D721Med (cell line): ENCODE results near the gene TACC3.

ENCODE experiments used
- DNase-seq: peaks from one replicate; pipeline ENCODE4 v3.0.0; 2011; ENCODE audit warnings: low spot score; ENCODE audit not compliant: insufficient read length
- FAIRE-seq: peaks from 2 replicates; lab custom pipeline; 2011; peaks lifted over from hg19 to GRCh38; lab: Jason Lieb, UNC
- CTCF ChIP-seq: IDR thresholded peaks from 2 replicates; pipeline ENCODE4 v1.5.1; 2012; ENCODE audit warnings: mild to moderate bottlenecking, control low read depth; ENCODE audit not compliant: insufficient read depth; ENCODE audit errors: missing control alignments

The TACC3 gene

DNA sequence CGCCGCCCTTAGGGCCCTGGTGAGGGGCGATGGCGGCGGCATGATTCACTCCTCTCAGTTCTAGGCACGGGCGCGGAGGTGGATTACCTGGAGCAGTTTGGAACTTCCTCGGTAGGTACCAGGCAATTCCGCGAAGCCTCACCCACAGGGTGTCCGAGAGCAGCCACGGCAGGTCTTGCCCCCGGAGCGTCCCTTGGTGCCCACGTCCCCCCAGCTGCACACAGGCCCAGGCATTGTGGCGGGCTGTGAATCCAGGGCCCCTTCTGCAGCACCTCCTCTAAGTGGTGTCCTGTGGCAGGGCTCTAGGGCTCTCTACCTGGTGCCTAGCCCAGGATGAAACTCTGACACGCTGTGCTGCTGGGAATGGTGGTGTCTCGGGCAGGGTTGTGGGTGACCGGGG lies 13.9 kb downstream of the TACC3 start:
- no peak for TF ChIP-seq CTCF
- FAIRE-seq: no peak
- DNase-seq: no peak

- no peak for TF ChIP-seq CTCF
- DNase-seq (no peak), FAIRE-seq (no peak)
Observed at GRCh38 chr4:1736812-1737211, 15.5 kb downstream of the TACC3 start.

DNA sequence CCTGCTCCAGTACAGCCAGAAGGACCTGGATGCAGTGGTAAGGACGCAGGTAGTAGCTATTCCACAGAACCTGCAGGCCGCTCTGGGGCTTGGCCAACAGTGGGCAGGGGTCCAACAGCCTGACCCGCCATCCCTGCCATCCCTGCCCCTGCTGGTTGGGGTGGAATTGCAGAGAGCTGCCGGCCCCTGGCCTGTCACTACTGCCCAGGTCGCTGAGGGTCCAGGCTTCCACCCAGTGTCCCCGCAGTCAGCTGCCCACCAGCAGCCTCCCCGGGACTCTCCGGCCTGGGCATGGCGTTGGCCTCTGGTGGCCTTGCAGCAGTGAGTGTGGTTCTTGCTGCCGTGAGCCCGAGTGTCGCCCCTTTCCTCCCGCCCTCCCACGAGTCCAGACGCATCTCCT lies 16.3 kb downstream of the TACC3 start:
- DNase-seq (no peak), FAIRE-seq (no peak)
- no peak for TF ChIP-seq CTCF

DNA sequence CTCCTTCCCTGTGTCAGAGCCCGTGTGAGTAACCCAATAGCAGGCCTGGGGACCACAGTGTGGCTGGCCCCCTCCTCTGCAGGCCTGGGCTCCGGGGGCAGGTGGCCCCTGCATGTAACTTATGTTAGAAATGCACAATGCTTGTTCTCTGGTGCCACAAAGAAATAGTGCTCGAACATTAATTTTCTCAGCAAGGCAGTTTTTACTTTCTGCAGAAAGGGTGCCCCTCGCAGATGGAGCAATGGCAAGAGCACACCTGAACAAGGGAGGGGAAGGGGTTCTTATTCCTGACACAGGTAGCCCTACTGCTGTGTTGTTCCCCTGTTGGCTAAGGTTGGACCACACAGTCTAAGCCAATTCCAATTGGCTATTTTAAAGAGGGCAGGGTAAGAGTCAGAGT lies 17.1 kb downstream of the TACC3 start:
- no peak for TF ChIP-seq CTCF
- no peak for DNase-seq
- FAIRE-seq: no peak

DNA sequence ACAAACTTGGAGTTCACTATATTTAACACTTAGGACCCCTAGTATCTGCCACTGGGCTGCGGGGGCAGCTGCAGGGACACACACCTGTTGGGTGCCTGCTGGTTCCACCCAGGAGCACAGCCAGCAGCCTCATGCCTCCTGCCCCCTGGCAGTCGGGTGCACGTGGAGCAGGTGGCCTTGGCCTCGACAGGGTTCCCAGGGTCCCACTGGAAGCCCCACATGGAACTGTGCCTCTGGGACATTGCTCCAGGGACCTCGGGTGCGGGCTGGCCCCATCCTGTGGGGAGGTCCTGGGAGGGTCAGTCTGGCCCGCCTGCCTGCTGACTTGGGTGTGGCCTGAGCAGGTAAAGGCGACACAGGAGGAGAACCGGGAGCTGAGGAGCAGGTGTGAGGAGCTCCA lies 18.0 kb downstream of the TACC3 start:
- no peak for FAIRE-seq
- no peak for DNase-seq
- no peak for TF ChIP-seq CTCF

- no peak for TF ChIP-seq CTCF
- FAIRE-seq: no peak
Observed at GRCh38 chr4:1740021-1740545, 18.8 kb downstream of the TACC3 start.

DNA sequence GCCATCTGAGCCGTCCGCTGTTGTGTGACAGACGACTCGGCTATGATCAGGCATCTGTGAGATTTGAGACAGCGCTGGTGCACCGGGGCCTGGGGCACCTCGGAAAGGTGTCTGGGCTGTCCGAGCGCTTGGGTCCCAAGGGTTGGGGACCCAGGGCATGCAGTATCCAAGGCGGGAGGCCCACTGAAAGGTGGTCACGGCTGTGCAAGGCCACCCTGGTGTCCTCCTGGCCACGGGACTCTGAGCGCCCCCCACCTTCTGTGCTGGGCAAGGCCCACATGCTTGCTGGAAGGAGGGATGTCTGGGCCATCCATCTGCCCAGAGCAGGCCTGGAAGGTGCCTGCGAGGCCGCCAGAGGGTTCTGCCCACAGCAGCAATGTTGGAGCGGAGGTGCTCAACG lies 19.9 kb downstream of the TACC3 start:
- TF ChIP-seq CTCF: no peak
- FAIRE-seq (no peak), DNase-seq (no peak)

More at GRCh38 chr4:1740021-1740545, 18.8 kb downstream of the TACC3 start:
- no peak for DNase-seq
